ENCODE results near the gene RSKR. TPM values are rescaled to one million over a fixed set of nuclear protein-coding genes. Genes with fewer than 3 reads are reported as not detected.
A peak's percentile ranks its signal among the peaks of the same experiment; 100 is the strongest.

The RSKR gene
- total and polyA plus RNA-seq, 9 of the 15 experiments (the other 6 are each of a cell fraction or from before 2014, with no cell fraction given), result 1.4 to 42.3 (median 16.2) TPM

DNA sequence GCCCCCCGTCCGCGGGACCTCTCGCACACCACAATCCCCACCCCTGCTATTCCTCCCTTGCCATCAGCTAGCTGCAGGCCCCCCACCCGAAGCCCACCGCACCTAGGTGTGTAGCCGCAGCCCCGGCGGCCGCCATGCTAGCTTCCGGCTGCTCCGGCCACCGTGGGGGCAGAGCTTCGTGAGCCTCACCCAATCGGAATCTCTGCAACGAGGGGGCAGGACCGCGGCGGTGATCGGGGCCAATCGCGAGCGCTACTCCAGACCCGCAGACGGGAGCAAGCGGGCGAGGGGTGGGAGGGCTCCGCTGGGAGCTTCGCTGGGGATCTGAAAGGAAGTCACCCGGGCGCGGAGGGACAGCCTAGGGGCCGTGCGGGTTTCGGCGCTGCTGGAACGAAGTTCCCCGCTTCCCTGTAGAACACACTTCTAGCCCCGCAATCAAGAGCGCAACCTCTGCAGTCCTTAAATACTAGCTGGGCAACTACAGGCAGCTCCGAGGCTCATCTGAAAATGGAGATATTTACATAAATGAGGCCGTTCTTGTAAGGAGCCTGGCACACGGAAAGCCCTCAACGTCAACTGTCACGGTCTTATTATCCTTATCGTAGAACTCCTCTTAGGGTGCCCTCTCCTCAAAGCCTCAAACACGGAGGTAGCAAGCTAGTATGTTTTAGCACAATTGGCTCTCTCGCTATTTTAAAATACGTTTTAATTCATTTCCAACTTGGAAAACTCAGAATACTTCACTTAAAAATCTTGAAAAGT, 42.4 kb downstream of the RSKR start, which contains the start of gene PIGS (continued):
- no peak for TF ChIP-seq ZBTB49 (CRISPR knock-in tag; IDR thresholded peaks at IDR 0.05; ENCODE audit: borderline replicate concordance)
- no peak for TF ChIP-seq CHD7 (IDR thresholded peaks at IDR 0.05; ENCODE audit: low read depth, low read length)
- no peak for TF ChIP-seq ZNF134 (CRISPR knock-in tag; conservative IDR thresholded peaks at IDR 0.05)
- TF ChIP-seq NKRF (IDR thresholded peaks at IDR 0.05; ENCODE audit: borderline replicate concordance), result 0 out of 2 replicates have a peak, but pooled peaks have one; percentile 2
- TF ChIP-seq RBM17 (IDR thresholded peaks at IDR 0.05; ENCODE audit: borderline replicate concordance, low read depth, low read length), result no peak
- TF ChIP-seq KDM4B (IDR thresholded peaks at IDR 0.05; ENCODE audit: borderline replicate concordance in 2 of 2, low read depth in 1 of 2), result no peak

Data from K562 (cell line).